Neural progenitor cell (in vitro differentiated cells): ENCODE measurements around the gene CLEC20A. TPM values are rescaled to one million over a fixed set of nuclear protein-coding genes. Genes with fewer than 3 reads are reported as not detected.

Source experiments
- DNase-seq: peaks from one replicate; pipeline ENCODE4 v3.0.0-alpha.2; 2016; ENCODE audit warnings: low spot score
- H2AFZ ChIP-seq: fragments of 200-600 bp; sonication (generic); replicated peaks from 2 replicates; pipeline ENCODE4 v1.6.1; 2016; ENCODE audit warnings: antibody characterized with exemption
- H3F3A ChIP-seq: fragments of 200-600 bp; sonication (generic); 2 replicates; pipeline ENCODE4 v1.6.1; 2016; ENCODE audit warnings: antibody characterized with exemption, low read depth
- H3K27ac ChIP-seq: fragments of 200-600 bp; sonication (generic); 2 replicates; pipeline ENCODE4 v1.5.1; 2016; ENCODE audit warnings: mild to moderate bottlenecking
- H3K27me3 ChIP-seq: fragments of 200-600 bp; sonication (generic); 2 replicates; pipeline ENCODE4 v1.6.1; 2016; ENCODE audit warnings: mild to moderate bottlenecking, moderate library complexity
- H3K36me3 ChIP-seq: fragments of 200-600 bp; sonication (generic); 2 replicates; pipeline ENCODE4 v1.5.1; 2016
- H3K4me1 ChIP-seq: fragments of 200-600 bp; sonication (generic); 2 replicates; pipeline ENCODE4 v1.6.1; 2016; ENCODE audit warnings: mixed run types
- H3K4me2 ChIP-seq: fragments of 200-600 bp; sonication (generic); 2 replicates; pipeline ENCODE4 v1.6.1; 2016
- H3K4me3 ChIP-seq: fragments of 200-600 bp; sonication (generic); 2 replicates; pipeline ENCODE4 v1.5.1; 2016
- H3K79me2 ChIP-seq: fragments of 200-600 bp; sonication (generic); 2 replicates; pipeline ENCODE4 v1.6.1; 2016; ENCODE audit warnings: low read depth
- H3K9ac ChIP-seq: fragments of 200-600 bp; sonication (generic); 2 replicates; pipeline ENCODE4 v1.6.1; 2016
- H3K9me3 ChIP-seq: fragments of 200-600 bp; sonication (generic); 2 replicates; pipeline ENCODE4 v1.5.1; 2016; ENCODE audit warnings: low read depth
- H4K20me1 ChIP-seq: fragments of 200-600 bp; sonication (generic); 2 replicates; pipeline ENCODE4 v1.6.1; 2016; ENCODE audit warnings: low read depth
- H3K27ac Mint-ChIP-seq: 3 replicates; pipeline ENCODE4 v1.8.0; 2021; ENCODE audit warnings: mixed read lengths
- H3K27me3 Mint-ChIP-seq: 2 replicates; pipeline ENCODE4 v1.8.0; 2022; ENCODE audit warnings: low read depth, mild to moderate bottlenecking, inconsistent platforms, moderate library complexity, mixed read lengths; ENCODE audit not compliant: insufficient read depth
- H3K36me3 Mint-ChIP-seq: 3 replicates; pipeline ENCODE4 v1.8.0; 2021; ENCODE audit warnings: mixed read lengths
- H3K4me1 Mint-ChIP-seq: 3 replicates; pipeline ENCODE4 v1.8.0; 2021; ENCODE audit warnings: mixed read lengths
- H3K4me3 Mint-ChIP-seq: 3 replicates; pipeline ENCODE4 v1.8.0; 2021; ENCODE audit warnings: mild to moderate bottlenecking, moderate library complexity, mixed read lengths
- H3K9me3 Mint-ChIP-seq: 3 replicates; pipeline ENCODE4 v1.8.0; 2020; ENCODE audit warnings: mixed read lengths
- CTCF ChIP-seq: fragments of 200-600 bp; sonication (generic); IDR thresholded peaks from 2 replicates; pipeline ENCODE4 v1.5.1; 2017; ENCODE audit warnings: antibody characterized with exemption, mild to moderate bottlenecking
- EZH2 ChIP-seq: fragments of 200-600 bp; sonication (generic); IDR thresholded peaks from 2 replicates; pipeline ENCODE4 v1.6.1; 2017; ENCODE audit warnings: antibody characterized with exemption, mild to moderate bottlenecking, moderate library complexity
- EZH2phosphoT487 ChIP-seq: fragments of 200-600 bp; sonication (generic); IDR thresholded peaks from 2 replicates; pipeline ENCODE4 v1.6.1; 2017; ENCODE audit warnings: antibody characterized with exemption
- total RNA-seq: library from RNA; depleted of rRNA; stranded (reverse); fragments of >200 nt; gene quantifications from 2 replicates; pipeline ENCODE4 v1.2.3, GENCODE V29; 2015; ENCODE audit warnings: low replicate concordance

CLEC20A gene
- total RNA-seq, 1 donor from 2014 or later: not detected

GRCh38 chr1:178532392-178532791 is 35.6 kb upstream of the CLEC20A start:
- Mint-ChIP-seq H3K4me3 (no peak overlapping the region), H3K36me3 (no peaks in the 10 kb centered on the region), H3K9me3 (no peaks in the 10 kb centered on the region), H3K27me3 (peaks cover 4% of the 10 kb centered on the region), H3K27ac (peak overlapping the region; percentile 27), H3K4me1 (peaks cover 11% of the 10 kb centered on the region)
- Histone ChIP-seq H3K27me3 (no peaks in the 10 kb centered on the region), H4K20me1 (no peaks in the 10 kb centered on the region), H3K36me3 (no peaks in the 10 kb centered on the region), H3K9ac (no peak overlapping the region), H3F3A (no peaks in the 10 kb centered on the region), H3K4me3 (no peak overlapping the region), H3K4me2 (no peak overlapping the region), H2AFZ (peak overlapping the region; percentile 92), H3K4me1 (no peaks in the 10 kb centered on the region), H3K9me3 (no peaks in the 10 kb centered on the region), H3K27ac (no peak overlapping the region), H3K79me2 (no peaks in the 10 kb centered on the region)
- TF ChIP-seq EZH2 (no peak), EZH2phosphoT487 (no peak), CTCF (peak; percentile 91)
- peak; percentile 84 for DNase-seq

- Mint-ChIP-seq H3K27me3 (peaks cover 4% of the 10 kb centered on the region), H3K4me1 (peaks cover 6% of the 10 kb centered on the region), H3K27ac (no peak overlapping the region), H3K4me3 (no peak overlapping the region), H3K36me3 (no peaks in the 10 kb centered on the region), H3K9me3 (no peaks in the 10 kb centered on the region)
- Histone ChIP-seq H3F3A (no peaks in the 10 kb centered on the region), H4K20me1 (no peaks in the 10 kb centered on the region), H3K9me3 (no peaks in the 10 kb centered on the region), H3K4me1 (no peaks in the 10 kb centered on the region), H3K9ac (no peak overlapping the region), H3K4me2 (no peak overlapping the region), H3K27me3 (no peaks in the 10 kb centered on the region), H3K27ac (no peak overlapping the region), H2AFZ (peak overlapping the region; percentile 92), H3K4me3 (no peak overlapping the region), H3K36me3 (no peaks in the 10 kb centered on the region), H3K79me2 (no peaks in the 10 kb centered on the region)
- DNase-seq: no peak
- no peak for TF ChIP-seq EZH2
- no peak for TF ChIP-seq EZH2phosphoT487
- TF ChIP-seq CTCF: no peak
Measured at GRCh38 chr1:178531887-178532286, 35.1 kb upstream of the CLEC20A start.

GRCh38 chr1:178530502-178530901 is 33.7 kb upstream of the CLEC20A start:
- Histone ChIP-seq H3K4me3 (no peak overlapping the region), H3K36me3 (no peaks in the 10 kb centered on the region), H3K27ac (no peak overlapping the region), H2AFZ (no peak overlapping the region), H3K9me3 (no peaks in the 10 kb centered on the region), H3K27me3 (no peaks in the 10 kb centered on the region), H3K9ac (no peak overlapping the region), H3F3A (no peaks in the 10 kb centered on the region), H4K20me1 (no peaks in the 10 kb centered on the region), H3K4me1 (no peaks in the 10 kb centered on the region), H3K4me2 (no peak overlapping the region), H3K79me2 (no peaks in the 10 kb centered on the region)
- DNase-seq: no peak
- H3K4me3 Mint-ChIP-seq: no peak overlapping the region
- H3K4me1 Mint-ChIP-seq: peaks cover 2% of the 10 kb centered on the region
- TF ChIP-seq EZH2phosphoT487 (no peak), EZH2 (no peak)
- H3K36me3 Mint-ChIP-seq: no peaks in the 10 kb centered on the region
- no peak overlapping the region for H3K27ac Mint-ChIP-seq
- peaks cover 4% of the 10 kb centered on the region for H3K27me3 Mint-ChIP-seq
- H3K9me3 Mint-ChIP-seq: no peaks in the 10 kb centered on the region

- Histone ChIP-seq H3K9ac (no peak overlapping the region), H3K4me3 (no peak overlapping the region), H3K4me2 (no peak overlapping the region), H2AFZ (no peak overlapping the region), H3K79me2 (no peaks in the 10 kb centered on the region), H3K9me3 (no peaks in the 10 kb centered on the region), H3K27ac (no peak overlapping the region), H4K20me1 (no peaks in the 10 kb centered on the region), H3K4me1 (no peaks in the 10 kb centered on the region), H3F3A (no peaks in the 10 kb centered on the region), H3K27me3 (no peaks in the 10 kb centered on the region), H3K36me3 (no peaks in the 10 kb centered on the region)
- peaks cover 2% of the 10 kb centered on the region for H3K4me1 Mint-ChIP-seq
- H3K27me3 Mint-ChIP-seq: peaks cover 4% of the 10 kb centered on the region
- H3K36me3 Mint-ChIP-seq: no peaks in the 10 kb centered on the region
- no peak for DNase-seq
- H3K27ac Mint-ChIP-seq: no peak overlapping the region
- H3K9me3 Mint-ChIP-seq: no peaks in the 10 kb centered on the region
- H3K4me3 Mint-ChIP-seq: no peak overlapping the region
- TF ChIP-seq EZH2phosphoT487: no peak
- no peak for TF ChIP-seq CTCF
- TF ChIP-seq EZH2: no peak
Measured at GRCh38 chr1:178530037-178530402, 33.3 kb upstream of the CLEC20A start.
